Stimulated activated CD4-positive, alpha-beta T cell treated with anti-CD3 and anti-CD28 coated beads, TNF-alpha, amount 100 ng/mL, for 4 hours (primary cell): Measurements from ENCODE around the gene PSMD8.
"Not testable (repeated sequence)": the region's sequence is repeated elsewhere in the genome, so short reads cannot be mapped to it uniquely, and the experiment has no call there.

Source experiments
- DNase-seq, 3 experiments: peaks; one replicate each; pipeline ENCODE4 v3.0.0-alpha.2; 2020; ENCODE audit warnings: low read depth in 3 of 3

The PSMD8 gene

GRCh38 chr19:38374332-38375097 is at the start of gene PSMD8:
Gene PSMD8 (plus strand): TSS chr19:38374571. CDS start chr19:38374602, 31 bp downstream.
- peak; percentile 94 to 97 (median 95) for DNase-seq

- DNase-seq, result no peak
These were observed 47.8 kb upstream of the PSMD8 start for GRCh38 chr19:38326591-38326990.

GRCh38 chr19:38329651-38330050 is 44.7 kb upstream of the PSMD8 start:
- no peak for DNase-seq

DNA sequence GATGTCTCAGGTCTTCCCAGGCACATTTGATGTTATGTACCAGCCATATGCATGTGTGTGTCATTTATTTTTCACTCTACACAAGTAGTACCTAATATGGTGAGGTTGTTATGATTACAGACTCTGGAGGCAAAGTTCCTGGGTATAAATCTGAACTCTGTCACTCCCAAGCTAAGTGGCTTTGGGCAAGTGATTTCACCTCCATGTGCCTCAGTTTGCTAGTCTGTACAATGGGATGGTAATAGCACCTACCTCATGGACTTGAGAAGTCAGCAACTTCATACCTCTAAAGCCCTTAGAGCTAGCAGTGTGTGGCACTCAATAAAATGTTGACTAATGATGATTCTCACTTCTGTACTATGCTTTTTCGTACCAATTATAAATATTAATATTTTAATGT is 42.6 kb upstream of the PSMD8 start:
- DNase-seq, result no peak

DNA sequence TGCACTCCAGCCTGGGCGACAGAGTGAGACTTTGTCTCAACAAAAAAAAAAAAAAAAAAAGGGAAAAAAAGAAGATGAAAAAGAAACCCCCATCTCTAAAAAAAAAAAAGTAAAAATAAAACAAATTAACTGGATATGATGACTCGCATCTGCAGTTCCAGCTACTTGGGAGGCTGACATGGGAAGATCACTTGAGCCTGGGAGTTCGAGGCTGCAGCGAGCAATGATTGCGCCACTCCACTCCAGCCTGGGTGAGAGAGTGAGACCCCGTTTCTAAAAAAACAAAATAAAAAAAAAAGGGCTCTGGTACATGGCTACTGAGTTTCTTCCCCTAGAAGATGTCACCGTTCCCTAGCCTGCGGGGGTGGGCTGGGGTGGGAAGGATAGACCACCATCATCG is 41.1 kb upstream of the PSMD8 start:
- DNase-seq, result no peak

- peak; percentile 87 to 89 (median 88) for DNase-seq
These were observed 38.3 kb upstream of the PSMD8 start for GRCh38 chr19:38335949-38336637.

GRCh38 chr19:38336638-38337359 is 37.6 kb upstream of the PSMD8 start:
- peak; percentile 89 to 95 (median 93) for DNase-seq

DNA sequence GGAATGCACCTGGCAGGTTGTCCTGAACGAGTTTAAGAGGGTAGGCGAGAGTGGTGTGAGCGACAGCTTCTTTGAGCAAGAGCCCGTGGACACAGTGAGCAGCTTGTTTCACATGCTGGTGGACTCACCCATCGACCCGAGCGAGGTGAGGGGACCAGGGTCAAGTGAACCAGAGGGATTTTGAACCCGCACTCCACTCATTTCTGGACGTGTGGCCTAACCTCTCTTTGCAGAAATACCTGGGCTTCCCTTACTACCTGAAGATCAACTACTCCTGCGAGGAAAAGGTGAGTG is 37.1 kb upstream of the PSMD8 start:
- DNase-seq, result no peak

GRCh38 chr19:38339011-38339410 is 35.4 kb upstream of the PSMD8 start:
- DNase-seq, result not testable (repeated sequence)

GRCh38 chr19:38340927-38341326 is 33.4 kb upstream of the PSMD8 start:
- DNase-seq, result no peak

GRCh38 chr19:38346837-38347236 is 27.5 kb upstream of the PSMD8 start:
- no peak for DNase-seq

- no peak for DNase-seq
These were observed 23.5 kb upstream of the PSMD8 start for GRCh38 chr19:38350883-38351282.

DNA sequence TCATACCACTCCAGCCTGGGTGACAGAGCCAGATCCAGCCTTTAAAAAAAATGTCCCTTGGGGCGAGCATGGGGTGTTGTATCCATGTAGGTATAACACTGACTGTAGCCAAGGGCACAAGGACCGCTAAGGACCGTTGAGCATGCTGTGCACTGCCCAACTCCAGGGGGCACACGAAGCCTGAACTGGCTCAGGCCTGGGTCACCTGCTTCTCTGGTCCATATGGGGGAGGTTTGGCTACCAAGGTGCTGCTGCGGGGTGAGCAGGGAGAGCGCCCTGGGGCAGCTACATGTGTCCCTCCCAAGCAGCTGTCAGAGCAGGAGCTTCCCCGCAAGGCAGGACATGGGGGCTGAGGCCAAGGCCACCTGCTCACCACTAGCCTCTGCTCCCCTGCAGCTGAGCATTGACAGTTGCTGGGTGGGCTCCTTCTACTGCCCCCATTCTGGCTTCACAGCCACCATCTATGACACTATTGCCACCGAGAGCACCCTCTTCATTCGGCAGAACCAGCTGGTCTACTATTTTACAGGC is 22.4 kb upstream of the PSMD8 start:
- DNase-seq, result no peak

- no peak for DNase-seq
These were observed 21.8 kb upstream of the PSMD8 start for GRCh38 chr19:38352611-38353010.

DNA sequence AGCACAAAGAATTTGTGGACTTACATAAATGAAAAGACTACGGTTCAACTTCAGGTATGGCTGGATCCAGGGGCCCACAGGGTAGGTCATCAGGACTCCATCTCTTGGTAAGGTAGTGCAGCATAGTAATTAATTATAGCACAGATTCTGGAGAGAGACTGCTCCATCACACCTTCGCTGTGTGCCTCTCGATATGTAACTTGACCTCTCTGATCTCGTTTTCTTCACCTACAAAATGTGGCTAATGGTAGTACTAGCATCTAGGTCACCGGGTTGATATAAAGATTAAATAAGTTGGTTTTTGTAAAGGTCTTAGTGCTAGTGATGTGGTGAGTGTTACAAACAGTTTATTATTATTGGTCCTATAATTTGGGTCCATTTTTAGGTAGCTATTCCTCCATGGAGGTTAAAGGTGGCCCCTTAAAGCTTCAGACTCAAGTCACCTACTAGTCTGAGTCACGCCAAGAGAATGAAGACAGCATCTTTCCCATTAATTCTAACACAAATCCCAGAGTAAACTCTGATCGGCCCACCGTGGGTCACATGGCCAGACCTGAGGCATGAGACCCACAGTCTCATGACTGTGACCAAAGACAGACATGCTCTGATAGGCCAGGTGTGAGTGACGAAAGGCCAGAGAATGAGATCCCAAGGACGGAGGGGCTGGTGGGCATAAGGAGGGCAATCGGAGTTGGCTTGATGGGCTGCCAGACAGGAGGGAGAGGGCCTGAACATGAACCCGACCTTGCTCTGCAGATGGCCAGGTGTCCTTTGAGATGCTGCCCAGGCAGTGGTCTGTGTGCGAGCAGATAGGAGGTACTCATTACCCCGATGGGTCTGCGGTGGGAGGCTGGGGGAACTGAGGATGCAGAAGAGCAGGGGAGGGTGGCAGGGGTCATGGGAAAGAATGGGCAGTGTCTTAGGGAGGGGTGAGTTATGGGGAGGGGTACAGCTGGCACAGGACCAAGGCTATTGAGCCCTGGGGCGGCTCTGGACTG is 18.3 kb upstream of the PSMD8 start:
- DNase-seq, result no peak

DNA sequence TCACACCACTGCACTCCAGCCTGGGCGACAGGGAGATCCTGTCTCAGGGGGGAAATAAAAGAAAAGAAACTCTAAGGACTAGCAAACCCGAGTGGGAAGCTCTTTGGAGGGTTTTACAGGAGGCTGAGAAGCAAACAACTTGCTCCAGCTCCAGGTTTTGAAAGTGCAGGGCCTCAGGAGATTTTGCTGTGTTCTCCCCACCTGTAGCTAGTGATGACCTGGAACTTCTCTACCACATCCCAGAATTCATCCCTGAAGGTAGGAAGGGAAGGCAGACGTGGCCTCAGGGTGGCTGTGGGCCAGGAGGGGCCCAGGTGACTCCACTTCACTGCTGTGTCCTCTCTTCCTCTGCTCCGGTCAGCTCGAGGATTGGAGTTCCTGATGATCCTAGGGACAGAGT is 16.3 kb upstream of the PSMD8 start:
- DNase-seq, result no peak

GRCh38 chr19:38359242-38360021 is 14.9 kb upstream of the PSMD8 start:
- no peak for DNase-seq

GRCh38 chr19:38360351-38360750 is 14.0 kb upstream of the PSMD8 start:
- DNase-seq, result no peak

DNA sequence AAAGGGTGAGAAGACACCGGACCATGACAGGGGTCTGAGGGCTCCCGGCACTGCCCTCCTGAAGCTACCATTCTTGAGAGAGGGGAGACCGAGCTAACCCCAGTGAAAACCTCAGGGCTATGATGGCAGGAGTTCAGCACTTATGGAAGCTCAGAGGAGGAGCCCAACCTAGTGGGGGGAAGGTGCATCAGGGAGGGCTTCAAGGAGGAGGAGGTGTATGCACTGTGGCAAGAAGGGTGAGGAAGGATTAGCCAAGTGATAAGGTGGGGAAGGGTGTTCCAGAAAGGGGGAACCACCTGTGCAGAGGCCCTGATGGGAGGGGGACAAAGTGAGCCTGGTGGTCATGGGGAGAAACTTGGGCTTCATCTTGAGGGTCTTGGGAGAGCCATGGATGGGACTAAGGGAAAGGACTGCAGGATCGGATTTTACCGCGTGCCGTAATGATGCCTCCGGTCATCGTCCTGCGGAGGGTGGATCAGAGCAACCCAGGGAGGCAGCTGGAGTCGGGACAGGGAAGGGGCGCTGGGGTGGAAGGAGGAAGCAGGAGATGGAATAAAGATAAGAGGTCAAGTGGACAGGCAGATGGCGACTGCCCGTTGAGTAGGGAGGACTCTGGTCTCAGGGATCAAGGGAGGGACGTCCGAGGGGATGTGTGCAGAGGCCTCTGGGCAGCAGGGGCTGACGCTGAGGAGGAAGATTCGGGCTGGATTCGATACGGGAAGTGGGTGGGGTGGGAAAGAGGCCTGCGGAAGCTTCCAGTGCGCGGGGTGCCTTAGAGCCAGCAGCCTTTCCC is 13.3 kb upstream of the PSMD8 start:
- no peak for DNase-seq

DNA sequence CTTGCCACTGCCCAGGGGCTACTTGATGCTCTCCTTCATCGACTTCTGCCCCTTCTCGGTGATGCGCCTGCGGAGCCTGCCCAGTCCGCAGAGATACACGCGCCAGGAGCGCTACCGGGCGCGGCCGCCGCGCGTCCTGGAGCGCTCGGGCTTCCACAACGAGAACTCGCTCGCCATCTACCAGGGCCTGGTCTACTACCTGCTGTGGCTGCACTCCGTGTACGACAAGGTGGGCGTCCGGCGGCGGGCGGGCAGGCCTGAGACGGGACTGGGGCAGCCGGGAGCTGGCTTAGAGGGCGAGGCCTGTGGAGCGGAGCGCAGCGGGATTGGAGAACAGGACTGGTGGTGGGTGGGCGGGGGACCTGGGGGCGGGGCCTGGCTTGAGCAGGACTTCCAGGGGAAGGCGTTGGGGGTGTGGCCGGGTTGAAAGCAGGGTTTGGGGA is 12.7 kb upstream of the PSMD8 start:
- peak; percentile 31 to 44 (median 36) for DNase-seq
